SU-DHL-6 (cell line): ENCODE results near the gene ALDH18A1.

ENCODE experiments used
- EZH2phosphoT487 ChIP-seq: fragments of 200-600 bp; sonication (generic), shearing (Covaris generic); conservative IDR thresholded peaks from 2 replicates; pipeline ENCODE4 v1.6.1; 2018; ENCODE audit warnings: mild to moderate bottlenecking, antibody characterized with exemption, low read length, moderate library complexity, mixed read lengths
- TF ChIP-seq, protein P1 (sequence below): fragments of 200-600 bp; sonication (generic); IDR thresholded peaks from one replicate; pipeline ENCODE4 v1.5.1; 2017; ENCODE audit warnings: antibody characterized with exemption, mild to moderate bottlenecking, low read length, moderate library complexity; ENCODE audit not compliant: insufficient read depth, poor library complexity, severe bottlenecking

- TF ChIP-seq, protein P1, sequence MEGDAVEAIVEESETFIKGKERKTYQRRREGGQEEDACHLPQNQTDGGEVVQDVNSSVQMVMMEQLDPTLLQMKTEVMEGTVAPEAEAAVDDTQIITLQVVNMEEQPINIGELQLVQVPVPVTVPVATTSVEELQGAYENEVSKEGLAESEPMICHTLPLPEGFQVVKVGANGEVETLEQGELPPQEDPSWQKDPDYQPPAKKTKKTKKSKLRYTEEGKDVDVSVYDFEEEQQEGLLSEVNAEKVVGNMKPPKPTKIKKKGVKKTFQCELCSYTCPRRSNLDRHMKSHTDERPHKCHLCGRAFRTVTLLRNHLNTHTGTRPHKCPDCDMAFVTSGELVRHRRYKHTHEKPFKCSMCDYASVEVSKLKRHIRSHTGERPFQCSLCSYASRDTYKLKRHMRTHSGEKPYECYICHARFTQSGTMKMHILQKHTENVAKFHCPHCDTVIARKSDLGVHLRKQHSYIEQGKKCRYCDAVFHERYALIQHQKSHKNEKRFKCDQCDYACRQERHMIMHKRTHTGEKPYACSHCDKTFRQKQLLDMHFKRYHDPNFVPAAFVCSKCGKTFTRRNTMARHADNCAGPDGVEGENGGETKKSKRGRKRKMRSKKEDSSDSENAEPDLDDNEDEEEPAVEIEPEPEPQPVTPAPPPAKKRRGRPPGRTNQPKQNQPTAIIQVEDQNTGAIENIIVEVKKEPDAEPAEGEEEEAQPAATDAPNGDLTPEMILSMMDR = no peak
- TF ChIP-seq EZH2phosphoT487 = no peak
Measured at GRCh38 chr10:95565336-95565735, 91.2 kb downstream of the ALDH18A1 start.
